Stimulated activated CD4-positive, alpha-beta T cell treated with anti-CD3 and anti-CD28 coated beads, Interleukin-1b, Interleukin-23, amount 100 ng/mL, for 4 hours (primary cell): Measurements from ENCODE around the gene B4GAT1.

Experiments
- DNase-seq, 2 donors: peaks; one replicate each; pipeline ENCODE4 v3.0.0-alpha.2; 2020; ENCODE audit warnings: low read depth in 2 of 2

Gene B4GAT1

GRCh38 chr11:66309475-66309874 is 38.0 kb downstream of the B4GAT1 start:
- no peak for DNase-seq

GRCh38 chr11:66302656-66303055 is 44.8 kb downstream of the B4GAT1 start:
- DNase-seq: no peak

DNA sequence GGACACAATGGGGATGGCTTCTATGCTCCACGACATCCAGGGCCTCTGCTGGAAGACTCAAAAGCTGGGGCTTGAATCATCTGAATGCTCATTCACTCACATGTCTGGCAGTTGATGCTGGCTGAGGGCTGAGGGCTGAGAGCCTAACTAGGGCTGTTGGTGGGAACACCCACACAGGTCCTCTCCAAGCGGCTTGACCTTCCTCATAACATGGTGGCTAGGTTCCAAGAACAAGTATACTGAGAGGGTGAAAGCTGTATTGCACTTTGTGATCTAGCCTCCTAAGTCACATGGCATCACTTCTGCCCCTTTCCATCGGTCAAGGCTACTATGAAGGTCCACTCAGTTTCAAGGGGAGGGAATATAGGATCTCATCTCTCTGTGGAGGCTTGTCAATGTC is 48.2 kb downstream of the B4GAT1 start:
- DNase-seq: no peak

DNA sequence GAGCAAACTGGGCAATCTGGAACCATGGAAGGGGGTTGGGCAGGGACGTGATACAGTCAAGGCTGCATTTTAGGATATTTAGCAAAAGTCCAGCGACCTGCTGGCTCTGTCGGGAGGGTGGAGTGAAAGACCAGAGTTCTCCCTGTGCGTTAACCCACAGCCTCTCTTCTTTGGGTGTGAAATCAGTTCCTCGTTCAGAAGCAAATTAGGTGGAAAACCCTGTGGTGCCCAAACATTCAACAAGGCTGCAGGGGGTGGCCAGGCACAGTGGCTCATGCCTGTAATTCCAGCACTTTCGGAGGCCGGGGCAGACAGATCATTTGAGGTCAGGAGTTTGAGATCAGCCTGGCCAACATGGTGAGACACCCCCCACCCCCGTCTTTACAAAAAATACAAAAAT is 49.8 kb downstream of the B4GAT1 start:
- no peak for DNase-seq
